ENCODE data around the gene CCDC15.
"Not testable (repeated sequence)": the region's sequence is repeated elsewhere in the genome, so short reads cannot be mapped to it uniquely, and the experiment has no call there.

CCDC15 gene

GRCh38 chr11:124951341-124951740 is 2.7 kb upstream of the CCDC15 start:
- H3K4me3 ChIP-seq (ENCODE audit: low read length): no peak overlapping the region
- no peak for TF ChIP-seq ZNF274 (IDR thresholded peaks at IDR 0.05; ENCODE audit: low read depth, low read length)

DNA sequence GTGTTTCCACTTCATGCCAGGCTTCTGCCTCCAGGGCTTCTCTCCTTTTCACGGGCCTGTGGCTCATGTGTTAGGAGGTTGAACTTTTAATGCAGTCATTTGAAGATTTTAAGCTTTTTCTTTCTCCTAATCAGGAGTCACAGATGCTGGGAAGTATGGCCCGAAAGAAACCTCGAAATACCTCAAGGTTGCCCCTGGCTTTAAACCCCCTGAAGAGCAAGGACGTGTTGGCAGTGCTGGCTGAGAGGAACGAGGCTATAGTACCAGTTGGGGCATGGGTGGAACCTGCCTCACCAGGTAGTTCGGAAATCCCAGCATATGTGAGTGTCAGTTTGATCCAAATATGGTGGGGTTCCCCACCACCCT is 571 bp downstream of the CCDC15 start:
- no peak for TF ChIP-seq ZNF274 (IDR thresholded peaks at IDR 0.05; ENCODE audit: low read depth, low read length)
- peak overlapping the region; percentile 91 for H3K4me3 ChIP-seq (ENCODE audit: low read length)

- H3K4me3 ChIP-seq (ENCODE audit: low read length): no peak overlapping the region
- TF ChIP-seq ZNF274 (IDR thresholded peaks at IDR 0.05; ENCODE audit: low read depth, low read length): no peak
Observed at GRCh38 chr11:124955035-124955434, 1.0 kb downstream of the CCDC15 start.

GRCh38 chr11:124961972-124962609 is 8.1 kb downstream of the CCDC15 start:
- no peak overlapping the region for H3K4me3 ChIP-seq (ENCODE audit: low read length)
- no peak for TF ChIP-seq ZNF274 (IDR thresholded peaks at IDR 0.05; ENCODE audit: low read depth, low read length)

DNA sequence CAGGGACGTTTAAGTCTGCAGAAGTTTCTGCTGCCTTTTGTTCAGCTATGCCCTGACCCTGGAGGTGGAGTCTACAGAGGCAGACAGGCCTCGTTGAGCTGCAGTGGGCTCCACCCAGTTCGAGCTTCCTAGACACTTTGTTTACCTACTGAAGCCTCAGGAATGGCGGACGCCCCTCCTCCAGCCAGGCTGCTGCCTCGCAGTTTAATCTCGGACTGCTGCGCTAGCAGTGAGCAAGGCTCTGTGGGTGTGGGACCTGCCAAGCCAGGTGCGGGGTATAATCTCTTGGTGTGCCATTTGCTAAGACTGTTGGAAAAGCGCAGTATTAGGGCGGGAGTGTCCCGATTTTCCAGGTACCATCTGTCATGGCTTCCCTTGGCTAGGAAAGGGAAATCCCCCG is 14.2 kb downstream of the CCDC15 start:
- H3K4me3 ChIP-seq (ENCODE audit: low read length): not testable (repeated sequence)

GRCh38 chr11:124970925-124971324 is 16.9 kb downstream of the CCDC15 start:
- TF ChIP-seq ZNF274 (IDR thresholded peaks at IDR 0.05; ENCODE audit: low read depth, low read length): no peak
- H3K4me3 ChIP-seq (ENCODE audit: low read length): no peak overlapping the region

- H3K4me3 ChIP-seq (ENCODE audit: low read length): no peak overlapping the region
- TF ChIP-seq ZNF274 (IDR thresholded peaks at IDR 0.05; ENCODE audit: low read depth, low read length): no peak
Observed at GRCh38 chr11:124971810-124972209, 17.8 kb downstream of the CCDC15 start.

DNA sequence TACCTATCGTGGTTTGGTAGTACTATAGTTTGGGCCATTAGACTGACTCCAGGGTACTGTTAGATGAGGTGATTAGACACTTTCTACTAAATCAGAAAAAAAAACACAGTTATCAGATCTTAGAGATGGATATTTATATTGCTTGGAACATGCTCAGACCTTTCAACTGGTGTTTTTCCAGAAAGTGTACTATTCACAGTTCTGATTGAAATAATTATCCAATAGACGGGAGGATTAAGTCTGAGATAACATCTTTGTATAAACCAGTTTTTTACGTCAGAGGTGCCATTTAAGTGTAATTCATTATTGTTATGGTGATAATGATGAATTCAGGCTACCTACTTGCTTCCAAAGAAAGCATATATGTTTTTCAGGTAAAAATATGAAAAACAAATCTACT is 22.5 kb downstream of the CCDC15 start:
- TF ChIP-seq ZNF274 (IDR thresholded peaks at IDR 0.05; ENCODE audit: low read depth, low read length): no peak
- no peak overlapping the region for H3K4me3 ChIP-seq (ENCODE audit: low read length)

GRCh38 chr11:124977006-124977405 is 23.0 kb downstream of the CCDC15 start:
- no peak overlapping the region for H3K4me3 ChIP-seq (ENCODE audit: low read length)
- TF ChIP-seq ZNF274 (IDR thresholded peaks at IDR 0.05; ENCODE audit: low read depth, low read length): no peak

GRCh38 chr11:124978316-124978715 is 24.3 kb downstream of the CCDC15 start:
- no peak overlapping the region for H3K4me3 ChIP-seq (ENCODE audit: low read length)
- TF ChIP-seq ZNF274 (IDR thresholded peaks at IDR 0.05; ENCODE audit: low read depth, low read length): no peak

GRCh38 chr11:124982043-124982442 is 28.0 kb downstream of the CCDC15 start:
- no peak for TF ChIP-seq ZNF274 (IDR thresholded peaks at IDR 0.05; ENCODE audit: low read depth, low read length)
- no peak overlapping the region for H3K4me3 ChIP-seq (ENCODE audit: low read length)

- no peak overlapping the region for H3K4me3 ChIP-seq (ENCODE audit: low read length)
- TF ChIP-seq ZNF274 (IDR thresholded peaks at IDR 0.05; ENCODE audit: low read depth, low read length): no peak
Observed at GRCh38 chr11:124983674-124984511, 29.9 kb downstream of the CCDC15 start.

GRCh38 chr11:124984512-124984854 is 30.5 kb downstream of the CCDC15 start:
- no peak for TF ChIP-seq ZNF274 (IDR thresholded peaks at IDR 0.05; ENCODE audit: low read depth, low read length)
- H3K4me3 ChIP-seq (ENCODE audit: low read length): no peak overlapping the region

DNA sequence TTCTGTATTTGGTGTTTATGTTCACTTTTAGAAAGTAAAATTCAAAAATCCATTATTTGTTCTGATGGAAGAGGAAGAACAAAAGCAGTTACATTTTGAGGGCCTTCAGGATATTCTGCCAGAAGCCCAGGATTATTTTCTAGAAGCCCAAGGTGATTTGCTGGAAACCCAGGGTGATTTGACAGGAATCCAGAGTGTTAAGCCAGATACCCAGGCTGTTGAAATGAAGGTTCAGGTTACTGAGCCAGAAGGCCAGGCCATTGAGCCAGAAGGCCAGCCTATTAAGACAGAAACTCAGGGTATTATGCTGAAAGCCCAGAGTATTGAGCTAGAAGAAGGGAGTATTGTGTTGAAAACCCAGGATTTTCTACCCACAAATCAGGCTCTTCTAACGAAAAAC is 33.1 kb downstream of the CCDC15 start:
- no peak overlapping the region for H3K4me3 ChIP-seq (ENCODE audit: low read length)
- TF ChIP-seq ZNF274 (IDR thresholded peaks at IDR 0.05; ENCODE audit: low read depth, low read length): no peak

- H3K4me3 ChIP-seq (ENCODE audit: low read length): no peak overlapping the region
- no peak for TF ChIP-seq ZNF274 (IDR thresholded peaks at IDR 0.05; ENCODE audit: low read depth, low read length)
Observed at GRCh38 chr11:124988063-124988462, 34.1 kb downstream of the CCDC15 start.
